Vagina (tissue), 2 donors: ENCODE data around the gene PCK1.

ENCODE experiments used
- POLR2A ChIP-seq, 2 donors: fragments of 450-650 bp; IDR thresholded peaks; one replicate each; pipeline ENCODE4 v1.6.1; 2017; ENCODE audit warnings: antibody characterized with exemption in 2 of 2, mild to moderate bottlenecking in 2 of 2, moderate library complexity in 2 of 2
- TF ChIP-seq, protein P1 (sequence below), 3 experiments: fragments of 450-650 bp in 2 of 3; fragments of 200-600 bp in 1 of 3; sonication (generic) in 1 of 3; IDR thresholded peaks; one replicate each; pipeline ENCODE4 v1.5.1; 2017 to 2019; ENCODE audit warnings: antibody characterized with exemption in 3 of 3, mild to moderate bottlenecking in 2 of 3, moderate library complexity in 2 of 3

DNA sequence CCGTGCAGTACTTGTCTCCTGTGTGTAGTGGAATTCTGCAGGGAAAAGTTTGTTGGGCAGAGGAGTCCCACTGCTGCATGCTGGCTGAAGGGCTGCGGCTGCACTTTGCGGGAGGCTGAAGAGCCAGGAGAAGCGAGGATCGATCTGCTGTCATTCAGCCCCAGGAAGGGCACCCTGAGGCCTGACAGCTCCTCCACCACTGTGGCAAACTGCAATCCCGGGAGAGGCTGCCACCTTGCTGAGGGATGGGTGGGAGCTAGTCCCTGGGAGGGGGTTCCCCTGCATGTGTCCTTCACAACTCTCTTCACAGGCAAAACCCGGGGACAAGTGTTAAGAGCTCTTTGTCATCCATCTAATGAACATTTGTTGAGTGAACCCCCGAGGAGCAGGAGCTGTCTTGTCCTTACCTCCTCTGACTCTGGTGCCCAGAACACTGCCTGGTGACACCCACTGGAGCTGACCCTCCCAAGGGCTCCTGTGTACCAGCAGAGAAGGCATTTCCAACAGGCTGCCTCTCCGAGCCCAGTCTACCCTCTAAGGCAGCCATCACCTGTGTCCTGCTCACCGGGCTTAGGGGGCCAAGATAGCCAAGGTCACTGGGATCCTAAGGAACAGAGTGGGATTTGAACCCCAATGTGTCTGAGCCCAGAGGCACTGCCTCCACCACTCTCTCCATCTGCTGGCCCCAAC is 17.7 kb downstream of the PCK1 start:
- TF ChIP-seq, protein P1, sequence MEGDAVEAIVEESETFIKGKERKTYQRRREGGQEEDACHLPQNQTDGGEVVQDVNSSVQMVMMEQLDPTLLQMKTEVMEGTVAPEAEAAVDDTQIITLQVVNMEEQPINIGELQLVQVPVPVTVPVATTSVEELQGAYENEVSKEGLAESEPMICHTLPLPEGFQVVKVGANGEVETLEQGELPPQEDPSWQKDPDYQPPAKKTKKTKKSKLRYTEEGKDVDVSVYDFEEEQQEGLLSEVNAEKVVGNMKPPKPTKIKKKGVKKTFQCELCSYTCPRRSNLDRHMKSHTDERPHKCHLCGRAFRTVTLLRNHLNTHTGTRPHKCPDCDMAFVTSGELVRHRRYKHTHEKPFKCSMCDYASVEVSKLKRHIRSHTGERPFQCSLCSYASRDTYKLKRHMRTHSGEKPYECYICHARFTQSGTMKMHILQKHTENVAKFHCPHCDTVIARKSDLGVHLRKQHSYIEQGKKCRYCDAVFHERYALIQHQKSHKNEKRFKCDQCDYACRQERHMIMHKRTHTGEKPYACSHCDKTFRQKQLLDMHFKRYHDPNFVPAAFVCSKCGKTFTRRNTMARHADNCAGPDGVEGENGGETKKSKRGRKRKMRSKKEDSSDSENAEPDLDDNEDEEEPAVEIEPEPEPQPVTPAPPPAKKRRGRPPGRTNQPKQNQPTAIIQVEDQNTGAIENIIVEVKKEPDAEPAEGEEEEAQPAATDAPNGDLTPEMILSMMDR (IDR thresholded peaks at IDR 0.05) = no peak
- TF ChIP-seq POLR2A (IDR thresholded peaks at IDR 0.05) = no peak
